IMR-90 (cell line): ENCODE measurements around the gene AKAP12. TPM values are rescaled to one million over a fixed set of nuclear protein-coding genes. Genes with fewer than 3 reads are reported as not detected.

Source experiments
- ATAC-seq: fragments of 200-7000 bp; cut with Tn5 transposase; 2 replicates; pipeline ENCODE4 v1.9.1; 2020; ENCODE audit warnings: low read depth, mild to moderate bottlenecking, moderate library complexity
- BruUV-seq: library from RNA; stranded (reverse); fragments of 400-500 nt; replicated peaks from 2 replicates; lab custom pipeline; 2021; lab: Mats Ljungman, UMichigan
- CTCF ChIA-PET: fragments of 300-600 bp; formaldehyde crosslinking; extraction: SDS; loops from one replicate; lab custom pipeline; 2021; ENCODE audit warnings: antibody characterized with exemption; lab: Yijun Ruan, JAX
- POLR2A ChIA-PET: fragments of 300-600 bp; sonication (Branson Sonifier 250); formaldehyde crosslinking; loops from one replicate; lab custom pipeline; 2022; ENCODE audit warnings: antibody characterized with exemption; ENCODE audit not compliant: unreplicated experiment; lab: Charles Lee
- DNase-seq: peaks from one replicate; pipeline ENCODE4 v3.0.0; 2013
- H2AFZ ChIP-seq: replicated peaks from 2 replicates; pipeline ENCODE3; 2013; ENCODE audit warnings: low read length, mild to moderate bottlenecking; ENCODE audit not compliant: poor library complexity
- H2AK5ac ChIP-seq: 2 replicates; pipeline ENCODE4 v1.6.1; 2013; ENCODE audit warnings: low read depth, low read length, inconsistent platforms
- H2AK9ac ChIP-seq: replicated peaks from 2 replicates; pipeline ENCODE3; 2013; ENCODE audit warnings: mild to moderate bottlenecking, low read depth, low read length, moderate library complexity; ENCODE audit not compliant: poor library complexity
- H2BK120ac ChIP-seq: 2 replicates; pipeline ENCODE4 v1.6.1; 2013; ENCODE audit warnings: low read depth, low read length, inconsistent platforms
- H2BK15ac ChIP-seq: 3 replicates; pipeline ENCODE4 v1.6.1; 2013; ENCODE audit warnings: low read depth, low read length, inconsistent platforms
- H2BK20ac ChIP-seq: 2 replicates; pipeline ENCODE4 v1.6.1; 2013; ENCODE audit warnings: low read depth, mild to moderate bottlenecking, inconsistent platforms, low read length, moderate library complexity
- H2BK5ac ChIP-seq: 2 replicates; pipeline ENCODE4 v1.6.1; 2013; ENCODE audit warnings: mild to moderate bottlenecking, low read depth, low read length, inconsistent platforms; ENCODE audit not compliant: poor library complexity, severe bottlenecking
- H3K14ac ChIP-seq: replicated peaks from 2 replicates; pipeline ENCODE4 v1.6.1; 2013; ENCODE audit warnings: low read depth, low read length, inconsistent platforms
- H3K18ac ChIP-seq: 2 replicates; pipeline ENCODE4 v1.6.1; 2013; ENCODE audit warnings: low read depth, low read length, control low read depth
- H3K23ac ChIP-seq: 2 replicates; pipeline ENCODE4 v1.6.1; 2013; ENCODE audit warnings: low read depth, low read length, inconsistent platforms
- H3K27ac ChIP-seq: 2 replicates; pipeline ENCODE4 v1.5.1; 2013; ENCODE audit warnings: mild to moderate bottlenecking, control low read depth, low read length; ENCODE audit not compliant: insufficient read depth
- H3K27me3 ChIP-seq: 2 replicates; pipeline ENCODE4 v1.6.1; 2013; ENCODE audit warnings: low read length; ENCODE audit not compliant: control insufficient read depth, insufficient read depth
- H3K36me3 ChIP-seq: 2 replicates; pipeline ENCODE4 v1.6.1; 2013; ENCODE audit warnings: low read length, mixed read lengths; ENCODE audit not compliant: control insufficient read depth, insufficient read depth
- H3K4ac ChIP-seq: 2 replicates; pipeline ENCODE4 v1.6.1; 2013; ENCODE audit warnings: low read depth, low read length, inconsistent platforms
- H3K4me1 ChIP-seq: 2 replicates; pipeline ENCODE4 v1.6.1; 2013; ENCODE audit warnings: low read length, mixed read lengths; ENCODE audit not compliant: control insufficient read depth, insufficient read depth
- H3K4me2 ChIP-seq: 2 replicates; pipeline ENCODE4 v1.6.1; 2013; ENCODE audit warnings: low read depth, mild to moderate bottlenecking, control low read depth, low read length, moderate library complexity
- H3K4me3 ChIP-seq: 2 replicates; pipeline ENCODE4 v1.5.1; 2013; ENCODE audit warnings: low read depth, mild to moderate bottlenecking, control low read depth, low read length, moderate library complexity; ENCODE audit not compliant: insufficient read depth
- H3K56ac ChIP-seq: 2 replicates; pipeline ENCODE4 v1.6.1; 2013; ENCODE audit warnings: low read length, inconsistent platforms; ENCODE audit not compliant: insufficient read depth; ENCODE audit errors: extremely low read depth
- H3K79me1 ChIP-seq, 2 experiments: 2 replicates each; pipeline ENCODE4 v1.6.1; 2013; ENCODE audit warnings: low read length in 2 of 2, inconsistent platforms in 1 of 2, low read depth in 1 of 2
- H3K9ac ChIP-seq: 2 replicates; pipeline ENCODE4 v1.6.1; 2013; ENCODE audit warnings: low read depth, low read length, control low read depth
- H3K9me1 ChIP-seq: 2 replicates; pipeline ENCODE4 v1.6.1; 2013; ENCODE audit warnings: low read length, inconsistent platforms; ENCODE audit not compliant: insufficient read depth
- H3K9me3 ChIP-seq: 2 replicates; pipeline ENCODE4 v1.6.1; 2013; ENCODE audit warnings: low read length; ENCODE audit not compliant: control insufficient read depth, insufficient read depth
- H4K20me1 ChIP-seq: 2 replicates; pipeline ENCODE4 v1.6.1; 2013; ENCODE audit warnings: low read length, inconsistent platforms; ENCODE audit not compliant: insufficient read depth
- H4K5ac ChIP-seq: 2 replicates; pipeline ENCODE4 v1.6.1; 2013; ENCODE audit warnings: mild to moderate bottlenecking, low read depth, low read length, control low read depth
- H4K8ac ChIP-seq, 2 experiments: 2 replicates each; pipeline ENCODE4 v1.6.1; 2013; ENCODE audit warnings: low read depth in 2 of 2, low read length in 2 of 2, control low read depth in 1 of 2, inconsistent platforms in 1 of 2
- H4K91ac ChIP-seq: 2 replicates; pipeline ENCODE4 v1.6.1; 2013; ENCODE audit warnings: low read depth, low read length, inconsistent platforms; ENCODE audit not compliant: insufficient read depth
- MAZ ChIP-seq: IDR thresholded peaks from 2 replicates; pipeline ENCODE4 v1.6.1; 2012; ENCODE audit warnings: low read depth, mild to moderate bottlenecking, low read length, improper control_type of control experiment, moderate library complexity, borderline replicate concordance
- MXI1 ChIP-seq: IDR thresholded peaks from 2 replicates; pipeline ENCODE4 v1.6.1; 2012; ENCODE audit warnings: low read depth, mild to moderate bottlenecking, low read length, moderate library complexity, borderline replicate concordance
- RAD21 ChIP-seq: IDR thresholded peaks from 2 replicates; pipeline ENCODE4 v1.6.1; 2012; ENCODE audit warnings: low read length, improper control_type of control experiment
- SMC3 ChIP-seq: fragments of 150-350 bp; IDR thresholded peaks from 2 replicates; pipeline ENCODE4 v1.6.1; 2016; ENCODE audit warnings: low read depth, mild to moderate bottlenecking, antibody characterized with exemption, low read length, moderate library complexity
- WGBS, 2 experiments: methylation state at CpG; one replicate each; pipeline versions ENCODE4 v1.1.5 to v1.1.7; 2013; ENCODE audit warnings: missing lambda C conversion rate in 2 of 2; ENCODE audit not compliant: insufficient read length in 1 of 2; ENCODE audit errors: extremely low coverage in 2 of 2; 5-methylcytosine and 5-hydroxymethylcytosine counted together
- dilution Hi-C: fragments of 300-500 bp; cut with HindIII; formaldehyde crosslinking; loops from one replicate; pipeline ENCODE4 v1.14.3; 2018; ENCODE audit warnings: low sequenced_read_pairs; ENCODE audit not compliant: unreplicated experiment
- in situ Hi-C: fragments of 300-500 bp; cut with MboI; formaldehyde crosslinking; loops from 3 replicates; pipeline ENCODE4 v1.14.3; 2019; ENCODE audit warnings: low sequenced_read_pairs, inconsistent platforms, mixed read lengths
- intact Hi-C: fragments of 100-400 bp; cut with micrococcal nuclease; formaldehyde crosslinking; loops from 2 replicates; pipeline ENCODE4 v1.10.0; 2022
- polyA plus RNA-seq, 3 experiments: library from polyadenylated mRNA; depleted of rRNA; stranded (reverse); fragments of >200 nt; gene quantifications; 2 replicates each; pipeline ENCODE4 v1.2.3, GENCODE V29; 2012; ENCODE audit warnings: low replicate concordance in 1 of 3
- total RNA-seq: library from RNA; depleted of rRNA; stranded (reverse); fragments of >200 nt; gene quantifications from 2 replicates; pipeline ENCODE4 v1.2.3, GENCODE V29; 2012
- TF ChIP-seq, protein P1 (sequence below): fragments of 150-350 bp; IDR thresholded peaks from 2 replicates; pipeline ENCODE4 v1.6.1; 2017; ENCODE audit warnings: mild to moderate bottlenecking, antibody characterized with exemption, low read length, low read depth

AKAP12 gene
- total and polyA plus RNA-seq, 2 of the 4 experiments (the other 2 are of a cell fraction), result 56.0 to 118 TPM

DNA sequence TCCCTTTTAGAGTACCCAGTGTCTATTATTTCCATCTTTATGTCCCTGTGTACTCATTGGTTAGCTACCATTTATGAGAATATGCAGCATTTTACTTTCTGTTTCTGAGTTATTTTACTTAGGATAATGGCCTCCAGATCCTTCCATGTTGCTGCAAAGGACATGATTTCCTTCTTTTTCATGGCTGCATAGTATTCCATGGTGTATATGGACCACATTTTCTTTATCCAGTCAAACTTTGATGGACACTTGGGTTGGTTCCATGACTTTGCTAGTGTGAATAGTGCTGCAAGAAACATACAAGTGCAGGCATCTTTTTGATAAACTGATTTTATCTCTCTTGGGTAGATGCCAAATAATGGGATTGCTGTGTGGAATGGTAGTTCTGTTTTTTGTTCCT, 96.2 kb downstream of the AKAP12 start (continued):
- TF ChIP-seq MXI1, result no peak
- TF ChIP-seq MAZ, result no peak
- no peak for TF ChIP-seq RAD21

DNA sequence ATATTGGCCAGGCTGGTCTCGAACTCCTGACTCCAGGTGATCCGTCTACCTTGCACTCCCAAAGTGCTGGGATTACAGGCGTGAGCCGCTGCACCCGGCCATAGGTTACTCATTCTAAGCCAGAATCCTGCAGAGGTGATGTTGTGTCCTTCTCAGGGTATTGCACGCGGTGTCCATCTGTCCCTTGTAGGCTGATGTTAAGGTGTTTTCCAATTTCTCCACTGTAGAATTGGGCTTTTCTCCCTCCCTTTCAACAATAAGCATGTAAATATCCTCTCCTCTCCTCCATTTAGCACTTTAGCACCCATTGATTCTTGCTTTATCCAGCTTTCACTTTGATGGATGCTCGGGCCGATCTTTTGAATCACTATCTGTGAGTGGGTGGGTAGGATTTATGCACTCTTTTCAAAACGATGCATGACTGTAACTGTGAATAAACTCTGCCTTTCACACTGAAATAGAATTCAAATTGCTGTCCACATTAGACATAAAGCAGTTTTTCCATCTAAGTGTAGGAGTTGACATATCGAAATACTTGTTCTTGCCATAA, 99.0 kb downstream of the AKAP12 start:
- no peak overlapping the region for H3K56ac ChIP-seq
- no peak overlapping the region for H2BK5ac ChIP-seq
- H4K91ac ChIP-seq, result no peak overlapping the region
- peaks cover 10 to 20% of the 10 kb centered on the region in 2 experiments for H3K79me1 ChIP-seq
- in situ Hi-C loops (loop anchor here (25.0 kb wide), 1 partner anchor 926 kb away; no protein-coding TSS in a partner anchor), dilution Hi-C loops (no loop called here), intact Hi-C loops (loop anchor here (5.0 kb wide), 1 partner anchor 921 kb away; no protein-coding TSS in a partner anchor)
- WGBS, 2 experiments, result 96% methylated on average over 4 of the region's 11 CpGs; no CpG with 5 or more reads in 1 of the 2 experiments
- ChIA-PET POLR2A (no interaction called here), CTCF (interaction anchor here (0.9 to 1.7 kb wide), 2 partner anchors 447 to 521 kb away, joined by 4 to 5 read pairs; no protein-coding TSS in a partner anchor)
- no peak overlapping the region for H2BK15ac ChIP-seq
- no peak overlapping the region for H3K18ac ChIP-seq
- H3K9me1 ChIP-seq, result no peaks in the 10 kb centered on the region
- TF ChIP-seq SMC3, result no peak
- TF ChIP-seq, protein P1, sequence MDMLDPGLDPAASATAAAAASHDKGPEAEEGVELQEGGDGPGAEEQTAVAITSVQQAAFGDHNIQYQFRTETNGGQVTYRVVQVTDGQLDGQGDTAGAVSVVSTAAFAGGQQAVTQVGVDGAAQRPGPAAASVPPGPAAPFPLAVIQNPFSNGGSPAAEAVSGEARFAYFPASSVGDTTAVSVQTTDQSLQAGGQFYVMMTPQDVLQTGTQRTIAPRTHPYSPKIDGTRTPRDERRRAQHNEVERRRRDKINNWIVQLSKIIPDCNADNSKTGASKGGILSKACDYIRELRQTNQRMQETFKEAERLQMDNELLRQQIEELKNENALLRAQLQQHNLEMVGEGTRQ, result no peak
- peaks cover 3% of the 10 kb centered on the region; the same call in 1 of the 2 replicates for H4K20me1 ChIP-seq
- H2AK5ac ChIP-seq, result no peak overlapping the region
- no peak for DNase-seq
- H2AK9ac ChIP-seq, result no peak overlapping the region
- H3K27ac ChIP-seq, result no peak overlapping the region
- no TSS peak for BruUV-seq
- H3K4ac ChIP-seq, result no peak overlapping the region
- H2AFZ ChIP-seq, result no peak overlapping the region
- peaks cover 11% of the 10 kb centered on the region for H3K36me3 ChIP-seq
- no peak for ATAC-seq
- no peak overlapping the region for H3K14ac ChIP-seq
- H3K4me1 ChIP-seq, result no peaks in the 10 kb centered on the region
- H3K9me3 ChIP-seq, result no peaks in the 10 kb centered on the region
- H3K4me3 ChIP-seq, result no peak overlapping the region
- no peaks in the 10 kb centered on the region for H3K27me3 ChIP-seq
- H4K5ac ChIP-seq, result no peak overlapping the region
- no peak overlapping the region for H2BK20ac ChIP-seq
- no peak overlapping the region for H3K9ac ChIP-seq
- H2BK120ac ChIP-seq, result no peak overlapping the region
- no peak overlapping the region for H3K23ac ChIP-seq
- no peak overlapping the region for H4K8ac ChIP-seq
- H3K4me2 ChIP-seq, result no peak overlapping the region
